ENCODE measurements around the gene CASP7. TPM values are rescaled to one million over a fixed set of nuclear protein-coding genes. Genes with fewer than 3 reads are reported as not detected.

Gene CASP7
- total RNA-seq, 5 donors from 2014 or later (not counting 1 experiment from before 2014, with no cell fraction given): 9.7 to 15.9 (median 13.9) TPM

DNA sequence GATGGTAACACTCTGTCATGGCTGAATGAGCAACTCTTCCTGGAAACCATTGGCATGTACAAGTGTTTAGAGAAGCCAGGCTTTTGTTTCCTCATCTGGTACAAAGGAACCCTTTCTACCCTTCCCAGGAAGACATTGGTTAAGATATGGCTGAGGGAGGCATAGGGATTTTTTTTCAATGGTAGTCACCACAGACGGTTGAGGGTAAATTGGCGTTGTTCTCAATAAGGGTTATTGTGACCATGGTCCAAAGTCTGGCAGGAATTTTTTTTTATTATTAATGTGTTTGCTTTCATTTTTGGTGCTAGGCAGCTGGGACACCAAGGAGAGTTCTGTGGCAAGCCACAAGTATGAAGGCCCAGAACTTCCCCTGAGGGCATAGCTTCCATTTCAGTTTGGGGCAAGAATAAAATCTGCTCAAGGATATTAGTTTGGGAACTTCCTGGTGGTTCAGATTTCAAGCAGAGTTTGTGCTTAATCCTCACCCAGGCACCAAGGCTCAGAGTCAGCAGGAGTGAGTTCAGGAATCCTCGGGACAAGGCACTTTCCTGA, 71.5 kb downstream of the CASP7 start, which contains the start of gene PLEKHS1:
Gene PLEKHS1, plus strand, starts transcription at position 502 of the 552 bp plus-strand sequence. CDS start 3,596 bp downstream, outside the sequence.
- Histone ChIP-seq H3K36me3 (ENCODE audit: control insufficient read depth in 2 of 2, extremely low read depth in 1 of 2, insufficient read depth in 1 of 2, low read length in 1 of 2) (no peaks in the 10 kb centered on the region), H3K27me3 (replicated peaks in 1 of 2; ENCODE audit: control insufficient read depth in 2 of 2, extremely low read depth in 1 of 2, insufficient read depth in 2 of 2, low read length in 1 of 2) (peaks cover 0 to 3% of the 10 kb centered on the region in 2 experiments), H3K4me3 (ENCODE audit: control insufficient read depth in 1 of 2, extremely low read depth in 1 of 2, low read length in 1 of 2) (no peak within 1 kb of the TSS), H3K27ac (ENCODE audit: low read length) (no peak within 1 kb of the TSS), H3K9me3 (no peaks in the 10 kb centered on the region), H3K4me1 (ENCODE audit: control insufficient read depth in 1 of 2, extremely low read depth in 1 of 2, insufficient read depth in 2 of 2, low read length in 2 of 2) (no peaks in the 10 kb centered on the region)
- CTCF ChIA-PET: no interaction called here
- H3K9me3 Mint-ChIP-seq: no peaks in the 10 kb centered on the region
- 90% methylated on average over 3 of the region's 3 CpGs for WGBS (ENCODE audit: insufficient coverage)
- no peak within 1 kb of the TSS for H3K4me3 Mint-ChIP-seq
- H3K27me3 Mint-ChIP-seq: peaks cover 16 to 18% of the 10 kb centered on the region in 2 donors
- no peaks in the 10 kb centered on the region for H3K4me1 Mint-ChIP-seq
- POLR2A ChIA-PET: no interaction called here
- ATAC-seq (replicated peaks in 1 of 4) (no peak), DNase-seq (no peak)
- no peak within 1 kb of the TSS for H3K27ac Mint-ChIP-seq
- H3K36me3 Mint-ChIP-seq: no peaks in the 10 kb centered on the region

DNA sequence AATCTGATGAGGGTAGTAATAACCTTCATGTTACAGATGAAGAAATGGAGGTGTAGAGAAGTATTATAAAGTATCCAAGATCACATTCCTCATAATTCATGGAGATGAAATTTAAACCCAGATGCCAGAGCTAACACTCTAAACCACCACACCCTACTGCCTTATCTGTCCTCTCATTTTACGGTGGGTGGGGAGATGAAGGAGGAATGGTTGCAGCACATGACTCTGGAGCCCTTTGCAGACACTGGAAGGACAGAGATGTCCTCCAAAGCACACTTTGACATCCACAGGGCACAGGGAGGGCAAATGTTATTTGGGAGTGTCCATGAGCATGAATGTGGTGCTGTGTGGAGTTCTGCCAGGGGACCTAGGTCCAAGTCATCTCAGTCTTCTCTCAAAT, 72.8 kb downstream of the CASP7 start:
- POLR2A ChIA-PET: no interaction called here
- Mint-ChIP-seq H3K36me3 (no peaks in the 10 kb centered on the region), H3K9me3 (no peaks in the 10 kb centered on the region), H3K27ac (no peak overlapping the region), H3K4me3 (no peak overlapping the region), H3K4me1 (no peaks in the 10 kb centered on the region), H3K27me3 (peaks cover 18 to 21% of the 10 kb centered on the region in 2 donors)
- no CpG with 5 or more reads among the region's 1 CpG for WGBS (ENCODE audit: insufficient coverage)
- Histone ChIP-seq H3K9me3 (no peaks in the 10 kb centered on the region), H3K27me3 (replicated peaks in 1 of 2; ENCODE audit: control insufficient read depth in 2 of 2, extremely low read depth in 1 of 2, insufficient read depth in 2 of 2, low read length in 1 of 2) (peaks cover 0 to 3% of the 10 kb centered on the region in 2 experiments), H3K27ac (ENCODE audit: low read length) (no peak overlapping the region), H3K4me1 (ENCODE audit: control insufficient read depth in 1 of 2, extremely low read depth in 1 of 2, insufficient read depth in 2 of 2, low read length in 2 of 2) (no peaks in the 10 kb centered on the region), H3K36me3 (ENCODE audit: control insufficient read depth in 2 of 2, extremely low read depth in 1 of 2, insufficient read depth in 1 of 2, low read length in 1 of 2) (no peaks in the 10 kb centered on the region), H3K4me3 (ENCODE audit: control insufficient read depth in 1 of 2, extremely low read depth in 1 of 2, low read length in 1 of 2) (no peak overlapping the region)
- DNase-seq (no peak), ATAC-seq (replicated peaks in 1 of 4) (no peak)
- CTCF ChIA-PET: interaction anchor here in 1 of 2 donors (0.6 kb wide), 1 partner anchor 1315 kb away, joined by 4 read pairs; no protein-coding TSS in a partner anchor

DNA sequence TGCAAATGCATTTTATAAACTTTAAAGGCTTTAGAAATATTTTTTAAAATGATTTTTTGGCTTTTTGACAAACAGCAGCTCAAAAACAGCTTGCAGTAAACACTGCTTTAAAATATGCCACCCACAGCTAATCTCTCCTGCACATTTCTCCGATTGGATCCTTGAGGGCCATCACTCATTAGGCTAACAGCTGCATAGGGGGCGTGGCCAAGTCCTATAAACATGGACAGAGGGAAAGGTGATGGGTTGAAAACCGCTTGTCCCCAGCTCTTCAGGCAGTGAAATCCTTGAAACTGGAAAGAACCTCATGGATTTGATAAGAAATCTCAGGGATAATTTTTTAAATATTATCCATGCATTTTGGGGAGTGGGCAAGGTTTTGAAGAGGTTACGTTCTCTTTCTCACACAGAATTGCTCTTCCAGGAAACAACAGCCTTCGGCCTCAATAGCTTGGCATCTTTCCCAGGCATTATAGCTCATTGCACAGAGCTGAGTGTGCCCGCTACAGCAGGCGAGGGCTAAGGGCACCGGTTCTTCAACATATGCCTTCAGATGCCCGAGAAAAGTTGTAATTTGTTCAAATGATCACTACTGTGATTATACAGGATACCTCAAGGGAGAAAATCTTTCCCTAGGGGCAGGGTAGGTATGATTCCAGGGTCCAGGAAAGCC, 73.4 kb downstream of the CASP7 start:
- no peak overlapping the region for H3K27ac ChIP-seq (ENCODE audit: low read length)
- no peak for DNase-seq
- Mint-ChIP-seq H3K4me1 (no peaks in the 10 kb centered on the region), H3K9me3 (no peaks in the 10 kb centered on the region), H3K36me3 (no peaks in the 10 kb centered on the region), H3K27ac (no peak overlapping the region), H3K4me3 (no peak overlapping the region), H3K27me3 (peaks cover 18 to 21% of the 10 kb centered on the region in 2 donors)
- H3K4me3 ChIP-seq (ENCODE audit: control insufficient read depth in 1 of 2, extremely low read depth in 1 of 2, low read length in 1 of 2): no peak overlapping the region
- peaks cover 0 to 3% of the 10 kb centered on the region in 2 experiments for H3K27me3 ChIP-seq (replicated peaks in 1 of 2; ENCODE audit: control insufficient read depth in 2 of 2, extremely low read depth in 1 of 2, insufficient read depth in 2 of 2, low read length in 1 of 2)
- H3K36me3 ChIP-seq (ENCODE audit: control insufficient read depth in 2 of 2, extremely low read depth in 1 of 2, insufficient read depth in 1 of 2, low read length in 1 of 2): no peaks in the 10 kb centered on the region
- H3K9me3 ChIP-seq: no peaks in the 10 kb centered on the region
- ChIA-PET CTCF (no interaction called here), POLR2A (no interaction called here)
- WGBS (ENCODE audit: insufficient coverage): no CpG with 5 or more reads among the region's 9 CpGs
- H3K4me1 ChIP-seq (ENCODE audit: control insufficient read depth in 1 of 2, extremely low read depth in 1 of 2, insufficient read depth in 2 of 2, low read length in 2 of 2): no peaks in the 10 kb centered on the region
- ATAC-seq (replicated peaks in 1 of 4): no peak

DNA sequence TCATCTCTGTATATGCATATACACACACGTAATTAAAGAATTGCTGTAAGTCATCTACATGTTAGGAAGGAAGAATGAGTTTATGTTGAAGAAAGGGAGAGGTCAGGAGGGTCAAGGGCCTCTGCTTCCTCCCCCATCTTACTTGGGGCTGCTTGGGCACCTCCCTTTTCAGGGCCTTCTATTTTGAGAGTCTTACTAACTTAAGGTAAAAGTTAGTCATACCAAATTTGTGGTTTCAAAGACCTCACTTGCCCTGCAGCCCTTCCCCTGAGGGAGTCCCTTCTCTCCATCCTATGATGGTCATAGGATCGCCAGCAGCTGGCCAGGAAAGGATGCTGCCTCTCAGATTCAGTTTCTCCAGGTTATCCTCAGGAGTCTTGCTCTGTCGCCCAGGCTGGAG, 74.4 kb downstream of the CASP7 start:
- H3K27me3 Mint-ChIP-seq: peaks cover 18 to 21% of the 10 kb centered on the region in 2 donors
- H3K27ac Mint-ChIP-seq: no peak overlapping the region
- Histone ChIP-seq H3K4me3 (ENCODE audit: control insufficient read depth in 1 of 2, extremely low read depth in 1 of 2, low read length in 1 of 2) (no peak overlapping the region), H3K27ac (ENCODE audit: low read length) (no peak overlapping the region), H3K36me3 (ENCODE audit: control insufficient read depth in 2 of 2, extremely low read depth in 1 of 2, insufficient read depth in 1 of 2, low read length in 1 of 2) (no peaks in the 10 kb centered on the region), H3K9me3 (no peaks in the 10 kb centered on the region), H3K27me3 (replicated peaks in 1 of 2; ENCODE audit: control insufficient read depth in 2 of 2, extremely low read depth in 1 of 2, insufficient read depth in 2 of 2, low read length in 1 of 2) (peaks cover 0 to 3% of the 10 kb centered on the region in 2 experiments), H3K4me1 (ENCODE audit: control insufficient read depth in 1 of 2, extremely low read depth in 1 of 2, insufficient read depth in 2 of 2, low read length in 2 of 2) (no peaks in the 10 kb centered on the region)
- H3K4me1 Mint-ChIP-seq: no peaks in the 10 kb centered on the region
- ChIA-PET POLR2A (no interaction called here), CTCF (no interaction called here)
- no peaks in the 10 kb centered on the region for H3K36me3 Mint-ChIP-seq
- DNase-seq: no peak
- H3K4me3 Mint-ChIP-seq: no peak overlapping the region
- no peak for ATAC-seq (replicated peaks in 1 of 4)
- H3K9me3 Mint-ChIP-seq: no peaks in the 10 kb centered on the region
- WGBS (ENCODE audit: insufficient coverage): 85% methylated on average over 2 of the region's 3 CpGs

DNA sequence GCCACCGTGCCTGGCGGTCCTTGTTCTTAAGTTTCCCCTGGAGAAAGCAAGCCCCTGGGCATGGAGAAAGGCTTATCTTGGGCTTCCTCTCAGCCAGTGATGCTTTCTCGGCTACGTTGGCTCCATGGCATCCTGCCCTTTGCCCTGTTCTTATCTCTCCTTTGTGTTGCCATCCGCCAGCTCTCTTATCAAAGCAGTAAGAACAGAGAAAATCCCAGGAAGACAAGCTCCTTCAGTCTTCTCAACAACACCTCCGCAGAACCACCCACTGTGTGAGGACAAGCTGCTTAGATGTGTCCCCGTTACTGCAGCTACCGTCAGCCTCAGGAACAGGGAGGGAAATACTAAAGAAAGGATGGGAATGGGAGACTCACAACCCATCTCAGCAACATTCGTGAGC, 75.1 kb downstream of the CASP7 start:
- CTCF ChIA-PET: no interaction called here
- H3K27me3 Mint-ChIP-seq: peaks cover 18 to 21% of the 10 kb centered on the region in 2 donors

DNA sequence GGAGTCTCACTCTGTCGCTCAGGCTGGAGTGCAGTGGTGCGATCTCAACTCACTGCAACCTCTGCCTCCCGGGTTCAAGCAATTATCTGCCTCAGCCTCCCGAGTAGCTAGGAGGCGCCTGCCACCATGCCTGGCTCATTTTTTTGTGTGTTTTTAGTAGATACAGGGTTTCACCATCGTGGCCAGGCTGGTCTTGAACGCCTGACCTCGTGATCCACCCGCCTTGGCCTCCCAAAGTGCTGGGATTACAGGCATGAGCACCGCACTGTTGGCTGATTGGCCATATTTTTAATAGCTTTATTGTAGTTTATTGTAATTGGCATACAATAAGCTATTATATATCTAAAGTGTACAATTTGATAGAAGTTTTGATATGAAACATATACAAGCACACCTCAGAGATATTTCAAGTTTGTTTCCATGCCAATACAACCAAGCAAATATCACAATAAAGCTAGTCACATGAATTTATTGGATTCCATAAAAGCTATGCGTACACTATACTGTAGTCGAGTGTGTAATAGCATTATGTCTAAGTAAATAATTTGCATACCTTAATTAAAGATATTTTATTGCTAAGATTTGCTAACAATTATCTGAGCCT, 77.3 kb downstream of the CASP7 start:
- POLR2A ChIA-PET: no interaction called here

More for the DNA sequence above, 75.1 kb downstream of the CASP7 start:
- Histone ChIP-seq H3K9me3 (no peaks in the 10 kb centered on the region), H3K4me1 (ENCODE audit: control insufficient read depth in 1 of 2, extremely low read depth in 1 of 2, insufficient read depth in 2 of 2, low read length in 2 of 2) (no peaks in the 10 kb centered on the region), H3K27ac (ENCODE audit: low read length) (no peak overlapping the region), H3K4me3 (ENCODE audit: control insufficient read depth in 1 of 2, extremely low read depth in 1 of 2, low read length in 1 of 2) (no peak overlapping the region), H3K36me3 (ENCODE audit: control insufficient read depth in 2 of 2, extremely low read depth in 1 of 2, insufficient read depth in 1 of 2, low read length in 1 of 2) (no peaks in the 10 kb centered on the region), H3K27me3 (replicated peaks in 1 of 2; ENCODE audit: control insufficient read depth in 2 of 2, extremely low read depth in 1 of 2, insufficient read depth in 2 of 2, low read length in 1 of 2) (peaks cover 0 to 3% of the 10 kb centered on the region in 2 experiments)
- no peak overlapping the region for H3K27ac Mint-ChIP-seq
- H3K4me1 Mint-ChIP-seq: no peaks in the 10 kb centered on the region
- DNase-seq (no peak), ATAC-seq (replicated peaks in 1 of 4) (no peak)
- no peaks in the 10 kb centered on the region for H3K9me3 Mint-ChIP-seq
- no peaks in the 10 kb centered on the region for H3K36me3 Mint-ChIP-seq
- H3K4me3 Mint-ChIP-seq: no peak overlapping the region
- WGBS (ENCODE audit: insufficient coverage): 75% methylated on average over 5 of the region's 9 CpGs
- POLR2A ChIA-PET: no interaction called here

More for the DNA sequence above, 77.3 kb downstream of the CASP7 start:
- Mint-ChIP-seq H3K4me1 (no peaks in the 10 kb centered on the region), H3K27ac (no peak overlapping the region), H3K27me3 (peaks cover 15 to 21% of the 10 kb centered on the region in 2 donors), H3K4me3 (no peak overlapping the region), H3K36me3 (no peaks in the 10 kb centered on the region), H3K9me3 (no peaks in the 10 kb centered on the region)
- ATAC-seq (replicated peaks in 1 of 4): no peak
- CTCF ChIA-PET: no interaction called here
- H3K4me1 ChIP-seq (ENCODE audit: control insufficient read depth in 1 of 2, extremely low read depth in 1 of 2, insufficient read depth in 2 of 2, low read length in 2 of 2): no peaks in the 10 kb centered on the region
- 82% methylated on average over 9 of the region's 12 CpGs for WGBS (ENCODE audit: insufficient coverage)
- no peak for DNase-seq
- H3K4me3 ChIP-seq (ENCODE audit: control insufficient read depth in 1 of 2, extremely low read depth in 1 of 2, low read length in 1 of 2): no peak overlapping the region
- H3K27me3 ChIP-seq (replicated peaks in 1 of 2; ENCODE audit: control insufficient read depth in 2 of 2, extremely low read depth in 1 of 2, insufficient read depth in 2 of 2, low read length in 1 of 2): peaks cover 0 to 3% of the 10 kb centered on the region in 2 experiments
- H3K27ac ChIP-seq (ENCODE audit: low read length): no peak overlapping the region
- no peaks in the 10 kb centered on the region for H3K9me3 ChIP-seq
- H3K36me3 ChIP-seq (ENCODE audit: control insufficient read depth in 2 of 2, extremely low read depth in 1 of 2, insufficient read depth in 1 of 2, low read length in 1 of 2): no peaks in the 10 kb centered on the region
